Choroid plexus epithelial cell (primary cell): ENCODE results near the gene C2CD5.

ENCODE experiments used
- DNase-seq: peaks from one replicate; pipeline ENCODE4 v3.0.0-alpha.2; 2010; ENCODE audit warnings: low read depth
- H3K4me3 ChIP-seq: 2 replicates; pipeline ENCODE4 v1.5.1; 2011; ENCODE audit warnings: low read depth, mild to moderate bottlenecking, control low read depth, low read length, moderate library complexity
- TF ChIP-seq, protein P1 (sequence below): conservative IDR thresholded peaks from 2 replicates; pipeline ENCODE4 v1.5.1; 2011; ENCODE audit warnings: low read depth, mild to moderate bottlenecking, control low read depth, inconsistent platforms, low read length, moderate library complexity

The C2CD5 gene, protein sequence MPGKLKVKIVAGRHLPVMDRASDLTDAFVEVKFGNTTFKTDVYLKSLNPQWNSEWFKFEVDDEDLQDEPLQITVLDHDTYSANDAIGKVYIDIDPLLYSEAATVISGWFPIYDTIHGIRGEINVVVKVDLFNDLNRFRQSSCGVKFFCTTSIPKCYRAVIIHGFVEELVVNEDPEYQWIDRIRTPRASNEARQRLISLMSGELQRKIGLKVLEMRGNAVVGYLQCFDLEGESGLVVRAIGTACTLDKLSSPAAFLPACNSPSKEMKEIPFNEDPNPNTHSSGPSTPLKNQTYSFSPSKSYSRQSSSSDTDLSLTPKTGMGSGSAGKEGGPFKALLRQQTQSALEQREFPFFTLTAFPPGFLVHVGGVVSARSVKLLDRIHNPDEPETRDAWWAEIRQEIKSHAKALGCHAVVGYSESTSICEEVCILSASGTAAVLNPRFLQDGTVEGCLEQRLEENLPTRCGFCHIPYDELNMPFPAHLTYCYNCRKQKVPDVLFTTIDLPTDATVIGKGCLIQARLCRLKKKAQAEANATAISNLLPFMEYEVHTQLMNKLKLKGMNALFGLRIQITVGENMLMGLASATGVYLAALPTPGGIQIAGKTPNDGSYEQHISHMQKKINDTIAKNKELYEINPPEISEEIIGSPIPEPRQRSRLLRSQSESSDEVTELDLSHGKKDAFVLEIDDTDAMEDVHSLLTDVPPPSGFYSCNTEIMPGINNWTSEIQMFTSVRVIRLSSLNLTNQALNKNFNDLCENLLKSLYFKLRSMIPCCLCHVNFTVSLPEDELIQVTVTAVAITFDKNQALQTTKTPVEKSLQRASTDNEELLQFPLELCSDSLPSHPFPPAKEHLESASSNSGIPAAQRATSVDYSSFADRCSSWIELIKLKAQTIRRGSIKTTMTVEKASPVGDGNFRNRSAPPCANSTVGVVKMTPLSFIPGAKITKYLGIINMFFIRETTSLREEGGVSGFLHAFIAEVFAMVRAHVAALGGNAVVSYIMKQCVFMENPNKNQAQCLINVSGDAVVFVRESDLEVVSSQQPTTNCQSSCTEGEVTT

DNA sequence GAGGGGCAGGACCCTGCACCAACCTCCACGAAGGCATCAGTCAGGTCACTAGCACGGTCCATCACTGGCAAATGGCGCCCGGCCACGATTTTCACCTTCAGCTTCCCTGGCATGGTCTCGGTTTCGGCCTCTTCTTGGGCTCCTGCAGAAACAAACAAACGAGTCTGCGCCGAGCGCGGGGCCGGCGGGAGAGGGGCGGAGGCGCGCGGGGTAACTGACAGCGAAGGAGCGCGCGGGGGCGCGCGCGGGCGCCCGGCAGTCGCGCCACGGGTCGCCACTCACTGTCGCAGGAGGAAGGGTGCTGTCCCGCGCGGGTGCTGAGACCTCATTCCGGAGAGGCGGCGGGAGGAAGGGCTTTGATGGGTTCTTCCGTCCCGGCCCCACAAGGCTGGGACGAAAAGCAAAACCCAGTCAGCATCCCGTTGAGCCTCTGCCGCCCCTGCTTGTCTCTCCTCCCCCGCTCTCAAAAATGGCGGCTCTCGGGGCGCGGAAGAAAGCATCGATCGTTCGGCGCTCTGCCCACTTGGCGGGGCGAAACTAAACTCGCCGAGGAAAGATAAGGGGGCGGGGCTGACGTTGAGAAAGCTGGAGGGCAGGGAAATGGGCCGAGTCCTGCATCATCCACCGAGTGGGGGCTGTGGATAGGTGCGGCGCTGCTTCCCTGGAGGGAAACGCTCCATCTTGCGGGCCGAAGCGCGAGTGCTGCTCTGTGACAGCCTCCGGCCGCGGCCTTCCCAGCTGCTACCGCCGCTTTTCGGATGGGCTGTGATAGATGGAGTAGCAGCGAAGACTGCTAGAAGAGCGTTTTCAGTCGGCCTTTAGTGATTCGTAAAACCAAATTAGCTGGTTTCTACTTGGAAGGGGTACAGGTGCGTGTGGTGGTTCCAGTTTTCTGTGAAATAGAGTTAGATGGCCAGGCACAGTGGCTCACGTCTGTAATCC lies at the start of gene C2CD5:
Gene C2CD5 (minus strand): TSS at position 505 of the 942 bp plus-strand sequence. CDS start 392 bp downstream, at position 113.
- TF ChIP-seq, protein P1, sequence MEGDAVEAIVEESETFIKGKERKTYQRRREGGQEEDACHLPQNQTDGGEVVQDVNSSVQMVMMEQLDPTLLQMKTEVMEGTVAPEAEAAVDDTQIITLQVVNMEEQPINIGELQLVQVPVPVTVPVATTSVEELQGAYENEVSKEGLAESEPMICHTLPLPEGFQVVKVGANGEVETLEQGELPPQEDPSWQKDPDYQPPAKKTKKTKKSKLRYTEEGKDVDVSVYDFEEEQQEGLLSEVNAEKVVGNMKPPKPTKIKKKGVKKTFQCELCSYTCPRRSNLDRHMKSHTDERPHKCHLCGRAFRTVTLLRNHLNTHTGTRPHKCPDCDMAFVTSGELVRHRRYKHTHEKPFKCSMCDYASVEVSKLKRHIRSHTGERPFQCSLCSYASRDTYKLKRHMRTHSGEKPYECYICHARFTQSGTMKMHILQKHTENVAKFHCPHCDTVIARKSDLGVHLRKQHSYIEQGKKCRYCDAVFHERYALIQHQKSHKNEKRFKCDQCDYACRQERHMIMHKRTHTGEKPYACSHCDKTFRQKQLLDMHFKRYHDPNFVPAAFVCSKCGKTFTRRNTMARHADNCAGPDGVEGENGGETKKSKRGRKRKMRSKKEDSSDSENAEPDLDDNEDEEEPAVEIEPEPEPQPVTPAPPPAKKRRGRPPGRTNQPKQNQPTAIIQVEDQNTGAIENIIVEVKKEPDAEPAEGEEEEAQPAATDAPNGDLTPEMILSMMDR: peak; percentile 53

DNA sequence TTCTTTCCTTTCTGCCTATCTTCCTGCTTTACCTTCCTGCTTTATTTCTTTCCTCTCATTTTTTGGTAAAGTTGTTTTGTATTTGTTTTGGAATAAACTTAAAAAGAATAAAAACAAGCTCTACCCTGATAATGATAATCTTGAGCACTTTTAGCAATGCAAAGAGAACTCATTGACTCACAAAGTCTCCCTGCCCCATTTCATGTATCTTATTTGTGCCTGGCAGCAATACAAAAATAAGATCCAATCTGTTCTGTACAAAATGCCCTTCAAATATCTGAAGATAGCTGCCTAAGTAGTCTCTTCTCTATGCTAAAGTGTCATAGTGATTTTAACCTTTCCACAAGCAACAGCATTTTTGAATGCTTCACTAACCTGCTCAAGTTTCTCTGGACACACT lies 49.5 kb upstream of the C2CD5 start:
- H3K4me3 ChIP-seq: no peak overlapping the region
- no peak for DNase-seq
- TF ChIP-seq, protein P1: no peak

More for the DNA sequence above, at the start of gene C2CD5:
- peak within 1 kb of the TSS; percentile 94 for H3K4me3 ChIP-seq
- peak; percentile 99 for DNase-seq

DNA sequence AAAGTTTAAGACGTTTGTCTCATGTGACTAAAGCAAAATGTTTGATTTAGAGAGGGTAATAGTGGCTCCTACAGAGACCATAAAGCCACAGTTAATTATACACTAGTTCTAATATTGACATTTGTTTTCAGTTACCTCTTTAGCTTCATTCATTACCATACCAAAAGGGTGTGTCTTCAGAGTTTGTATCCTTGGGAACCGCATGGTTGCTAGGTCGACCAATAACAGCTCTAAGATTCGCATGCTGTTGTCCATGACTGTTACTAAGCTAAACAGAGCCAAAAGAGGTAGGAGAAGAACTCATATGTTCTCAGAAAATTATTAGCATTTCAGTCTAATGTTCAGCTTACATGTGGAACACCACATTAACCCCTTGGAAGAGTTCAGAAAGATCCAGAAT lies 44.5 kb upstream of the C2CD5 start:
- H3K4me3 ChIP-seq: no peak overlapping the region
- TF ChIP-seq, protein P1: no peak
- no peak for DNase-seq

DNA sequence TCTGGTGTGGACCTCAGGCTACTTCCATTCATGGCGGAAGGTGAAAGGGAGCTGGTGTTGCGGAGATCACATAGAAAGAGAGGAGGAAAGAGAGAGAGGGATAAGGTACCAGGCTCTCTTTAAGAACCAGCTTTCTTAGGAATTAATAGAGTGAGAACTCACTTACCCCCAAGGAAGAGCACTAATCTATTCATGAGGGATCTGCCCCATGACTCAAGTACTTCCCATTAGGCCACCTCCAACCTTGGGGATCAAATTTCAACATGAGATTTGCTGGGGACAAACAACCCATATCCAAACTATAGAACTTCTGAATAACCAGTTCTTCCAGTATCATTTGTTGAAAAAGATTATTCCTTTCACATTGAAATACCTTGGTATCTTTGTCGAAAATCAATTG lies 34.0 kb upstream of the C2CD5 start:
- TF ChIP-seq, protein P1: no peak
- DNase-seq: no peak
- H3K4me3 ChIP-seq: no peak overlapping the region

DNA sequence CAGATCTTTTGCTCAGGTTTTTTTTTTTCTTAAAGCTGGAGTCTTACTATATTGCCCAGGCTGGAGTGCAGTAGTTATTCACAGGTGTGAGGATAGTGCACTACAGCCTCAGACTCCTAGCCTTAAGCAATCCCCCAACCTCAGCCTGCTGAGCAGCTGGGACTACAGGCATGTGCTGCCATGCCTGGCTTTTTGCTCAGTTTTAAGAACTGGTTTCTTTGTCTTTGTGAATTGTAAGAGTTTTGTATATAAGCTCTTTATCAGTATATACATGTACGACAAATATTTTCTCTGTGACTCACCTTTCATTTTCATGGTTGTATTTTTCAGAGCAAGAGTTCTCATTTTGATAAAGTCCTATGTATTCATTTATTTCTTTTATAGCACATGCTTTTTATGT lies 33.3 kb upstream of the C2CD5 start:
- DNase-seq: peak; percentile 9
- TF ChIP-seq, protein P1: no peak
- H3K4me3 ChIP-seq: no peak overlapping the region

DNA sequence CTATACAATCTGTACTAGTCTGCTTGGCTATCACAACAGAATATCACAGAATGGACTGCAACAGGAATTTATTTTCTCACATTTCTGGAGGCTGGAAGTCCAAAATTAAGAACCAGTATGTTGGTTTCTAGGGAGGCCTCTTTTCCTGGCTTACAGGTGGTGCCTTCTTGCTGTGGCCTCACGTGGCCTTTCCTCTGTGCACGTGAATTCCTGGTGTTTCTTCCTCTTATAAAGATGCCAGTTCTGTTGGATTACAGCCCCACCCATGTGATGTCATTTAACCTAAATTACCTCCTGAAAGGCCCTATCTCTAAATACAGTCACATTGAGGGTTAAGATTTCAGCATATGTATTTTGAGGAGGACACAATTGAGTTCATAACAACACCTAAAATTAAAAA lies 32.1 kb upstream of the C2CD5 start:
- H3K4me3 ChIP-seq: no peak overlapping the region
- TF ChIP-seq, protein P1: no peak
- DNase-seq: no peak
